HG03378 (cell line): ENCODE measurements around the gene ELOVL7.
"Not testable (repeated sequence)": the region's sequence is repeated elsewhere in the genome, so short reads cannot be mapped to it uniquely, and the experiment has no call there.

ENCODE experiments used
- ATAC-seq: cut with Tn5 transposase; IDR thresholded peaks from one replicate; pipeline ENCODE4 v1.9.1; 2021; ENCODE audit warnings: mild to moderate bottlenecking, moderate library complexity; ENCODE audit not compliant: unreplicated experiment

The ELOVL7 gene

DNA sequence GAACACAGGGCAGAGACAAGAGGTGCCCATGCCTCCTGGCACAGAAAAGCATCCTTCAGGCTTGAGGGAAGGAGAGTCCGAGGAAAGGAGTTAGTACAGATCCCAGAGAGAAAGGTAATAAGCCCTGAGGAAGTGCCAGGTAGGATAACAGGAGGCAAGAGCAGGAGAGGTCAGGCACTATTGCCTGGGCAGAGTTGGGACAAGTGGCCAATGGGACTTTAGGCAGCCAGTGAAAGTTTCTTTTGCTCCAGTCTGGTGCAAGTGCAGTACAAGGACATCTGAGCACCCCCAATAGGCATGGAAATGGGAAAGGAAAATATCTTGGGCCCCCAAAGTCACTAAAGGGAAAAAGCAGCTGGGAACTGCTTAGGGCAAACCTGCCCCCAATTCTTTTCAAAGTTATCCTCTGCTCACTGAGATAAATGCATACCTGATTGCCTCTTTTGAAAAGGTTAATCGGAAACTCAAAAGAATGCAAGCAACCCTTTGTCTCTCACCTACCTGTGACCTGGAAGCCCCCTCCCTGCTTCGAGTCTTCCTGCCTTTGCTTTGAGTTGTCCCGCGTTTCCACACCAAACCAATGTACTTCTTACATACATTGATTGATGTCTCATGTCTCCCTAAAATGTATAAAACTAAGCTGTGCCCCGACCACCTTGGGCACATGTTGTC is 46.5 kb downstream of the ELOVL7 start:
- no peak for ATAC-seq

DNA sequence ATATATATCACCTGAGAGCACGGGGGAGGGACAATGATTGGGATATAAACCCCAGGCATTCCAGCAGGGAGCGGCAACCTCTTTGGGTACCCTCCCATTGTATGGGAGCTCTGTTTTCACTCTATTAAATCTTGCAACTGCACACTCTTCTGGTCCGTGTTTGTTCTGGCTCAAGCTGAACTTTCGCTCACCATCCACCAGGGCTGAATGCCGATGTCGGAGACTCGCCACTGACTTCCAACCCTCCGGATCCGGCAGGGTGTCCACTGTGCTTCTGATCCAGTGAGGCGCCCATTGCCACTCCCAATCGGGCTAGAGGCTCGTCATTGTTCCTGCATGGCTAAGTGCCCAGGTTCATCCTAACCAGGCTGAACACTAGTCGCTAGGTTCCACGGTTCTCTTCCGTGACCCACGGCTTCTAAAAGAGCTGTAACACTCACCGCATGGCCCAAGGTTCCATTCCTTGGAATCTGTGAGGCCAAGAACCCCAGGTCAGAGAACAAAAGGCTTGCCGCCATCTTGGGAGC is 48.6 kb downstream of the ELOVL7 start:
- not testable (repeated sequence) for ATAC-seq

DNA sequence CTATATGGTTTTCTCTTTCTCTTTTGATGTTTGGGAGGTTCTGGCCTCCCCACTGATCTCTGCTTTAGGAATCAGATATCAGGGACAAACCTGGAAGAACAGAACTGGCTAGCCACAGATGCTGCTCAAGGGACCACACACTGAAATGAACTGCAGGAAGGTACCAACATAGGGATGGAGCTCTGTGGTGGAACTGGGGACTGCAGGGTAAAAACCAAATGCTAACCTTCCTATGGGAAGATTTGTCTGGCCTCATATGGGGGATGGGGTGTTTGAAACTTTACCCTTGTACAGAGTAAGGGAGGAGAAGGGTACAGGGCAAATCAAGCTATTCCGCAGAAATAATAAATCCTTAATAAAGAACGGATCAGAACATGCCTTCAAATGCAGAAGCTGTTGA is 49.4 kb downstream of the ELOVL7 start:
- ATAC-seq, result no peak

GRCh38 chr5:60792438-60792837 is 51.6 kb downstream of the ELOVL7 start:
- no peak for ATAC-seq

DNA sequence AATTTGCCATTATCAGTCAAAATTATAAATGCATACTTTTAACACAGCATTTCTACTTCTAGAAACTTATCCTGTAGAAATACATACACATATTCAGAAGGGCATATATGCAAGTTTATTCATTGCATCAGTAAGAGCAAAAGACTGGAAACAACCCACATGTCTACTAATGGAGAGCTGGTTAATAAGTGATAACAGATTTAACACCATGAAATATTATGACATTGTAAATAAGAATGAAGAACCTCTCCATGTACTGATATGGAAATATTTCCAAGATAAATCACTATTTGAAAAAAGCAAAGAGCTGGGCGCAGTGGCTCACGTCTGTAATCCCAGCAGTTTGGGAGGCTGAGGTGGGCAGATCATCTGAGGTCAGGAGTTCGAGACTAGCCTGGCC is 54.5 kb downstream of the ELOVL7 start:
- ATAC-seq, result no peak

GRCh38 chr5:60788863-60789513 is 55.1 kb downstream of the ELOVL7 start:
- ATAC-seq, result no peak

- no peak for ATAC-seq
Measured at GRCh38 chr5:60779466-60779865, 64.6 kb downstream of the ELOVL7 start.

DNA sequence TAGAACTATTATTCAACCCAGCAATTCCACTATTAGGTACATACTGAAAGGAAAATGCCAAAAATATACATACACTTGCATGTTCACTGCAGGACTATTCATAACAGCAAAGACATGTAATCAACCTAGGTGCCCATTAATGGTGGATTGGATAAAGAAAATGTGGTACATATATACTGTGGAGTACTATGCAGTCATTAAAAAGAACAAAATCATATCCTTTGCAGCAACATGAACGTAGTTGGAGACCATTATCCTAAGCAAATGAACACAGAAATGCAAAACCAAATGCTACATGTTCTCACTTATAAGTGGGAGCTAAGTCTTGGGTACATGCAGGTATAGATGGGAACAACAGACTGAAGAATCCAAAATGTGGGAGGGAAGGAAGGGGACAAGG is 67.7 kb downstream of the ELOVL7 start:
- ATAC-seq, result no peak

- no peak for ATAC-seq
Measured at GRCh38 chr5:60765019-60765709, 78.9 kb downstream of the ELOVL7 start.

DNA sequence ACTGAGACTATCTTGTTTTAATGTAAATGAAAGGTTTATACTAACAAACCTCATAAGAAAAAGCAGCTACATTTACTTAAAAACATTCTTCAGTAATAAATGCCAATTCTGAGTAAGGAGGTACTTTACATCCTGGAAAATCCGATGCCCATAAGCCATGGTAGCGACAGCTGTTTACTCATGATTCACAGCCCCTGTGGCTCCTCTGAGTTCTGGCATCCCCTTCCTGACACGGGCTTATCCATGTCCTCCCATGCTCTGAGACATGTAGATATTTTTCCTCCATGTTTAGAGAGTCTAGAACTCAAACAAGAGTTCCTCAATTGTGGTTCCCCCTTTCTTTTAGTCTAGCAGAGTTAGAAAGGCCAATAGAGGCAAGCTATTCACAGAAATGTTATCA is 81.0 kb downstream of the ELOVL7 start:
- no peak for ATAC-seq

- no peak for ATAC-seq
Measured at GRCh38 chr5:60754495-60754894, 89.6 kb downstream of the ELOVL7 start.

DNA sequence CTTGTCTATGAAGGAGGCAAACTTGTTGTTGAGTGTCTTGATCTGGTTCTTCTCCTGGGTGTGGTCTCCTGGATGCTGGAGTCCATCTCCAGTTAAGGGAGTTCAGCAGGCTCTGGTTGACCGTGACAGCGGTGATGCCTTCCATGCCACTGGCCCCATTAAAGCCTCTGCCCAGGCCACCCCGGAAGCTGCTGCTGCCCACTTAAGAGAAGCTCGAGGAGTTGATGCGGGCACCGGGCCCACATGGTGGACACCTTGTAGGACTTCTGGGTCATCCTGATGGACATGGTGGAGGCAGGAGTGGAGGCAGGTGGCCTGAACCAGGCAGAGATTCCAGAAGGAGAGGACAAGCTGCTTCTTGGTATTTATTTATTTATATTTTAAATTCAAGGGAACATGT is 99.4 kb downstream of the ELOVL7 start:
- ATAC-seq, result no peak

DNA sequence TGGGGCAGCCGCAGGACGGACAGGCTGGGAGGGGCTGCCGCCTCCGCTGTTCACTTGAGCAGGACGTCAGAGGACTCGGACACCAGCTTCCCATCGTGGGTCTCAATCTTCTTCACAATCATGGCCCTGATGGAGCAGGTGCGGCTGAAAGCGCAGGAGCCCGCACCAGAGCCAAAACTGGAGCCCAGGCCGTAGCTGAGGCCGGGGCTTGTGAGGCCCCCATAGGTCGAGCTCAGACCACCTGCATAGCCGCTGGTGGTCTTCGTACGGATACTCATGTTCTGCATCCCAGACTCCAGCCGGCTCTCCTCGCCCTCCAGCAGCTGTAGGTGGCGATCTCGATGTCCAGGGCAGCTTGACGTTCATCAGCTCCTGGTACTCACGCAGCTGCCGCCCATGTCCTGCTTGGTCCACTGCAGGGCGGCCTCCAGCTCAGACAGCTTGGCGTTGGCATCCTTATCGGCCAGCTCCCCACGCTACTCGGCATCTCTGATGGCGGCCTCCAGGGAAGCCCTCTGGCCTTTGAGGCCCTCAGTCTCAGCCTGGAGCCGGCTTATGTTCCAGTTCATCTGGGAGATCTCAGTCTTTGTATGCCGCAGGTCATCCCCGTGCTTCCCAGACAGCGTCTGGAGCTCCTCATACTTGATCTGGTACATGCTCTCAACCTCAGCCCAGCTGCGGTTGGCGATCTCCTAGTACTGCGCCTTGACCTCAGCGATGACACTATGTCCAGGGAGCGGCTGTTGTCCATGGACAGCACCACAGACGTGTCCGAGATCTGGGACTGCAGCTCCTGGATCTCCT is 100.4 kb downstream of the ELOVL7 start:
- ATAC-seq, result no peak

- ATAC-seq, result no peak
Measured at GRCh38 chr5:60740322-60740721, 103.7 kb downstream of the ELOVL7 start.

- no peak for ATAC-seq
Measured at GRCh38 chr5:60738933-60739332, 105.1 kb downstream of the ELOVL7 start.

DNA sequence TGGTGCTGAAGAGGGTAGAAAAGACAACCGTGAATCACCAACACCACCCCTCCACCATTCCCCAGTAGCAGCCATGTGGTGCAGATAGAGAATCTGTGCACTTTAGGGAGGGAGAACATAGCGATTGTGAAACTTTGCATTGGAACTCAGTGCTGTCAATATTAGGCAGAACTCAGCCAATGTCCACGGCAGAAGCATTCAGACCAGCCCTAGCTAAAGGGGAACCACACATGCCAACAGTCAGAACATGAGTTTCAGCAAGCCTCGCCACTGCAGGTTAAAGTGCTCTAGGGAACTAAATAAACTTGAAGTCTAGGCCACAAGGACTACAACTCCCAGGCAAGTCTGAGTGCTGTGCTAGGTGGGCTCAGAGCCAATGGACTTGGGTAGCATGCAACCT is 105.6 kb downstream of the ELOVL7 start:
- ATAC-seq, result no peak

GRCh38 chr5:60730858-60731257 is 113.2 kb downstream of the ELOVL7 start:
- not testable (repeated sequence) for ATAC-seq

GRCh38 chr5:60727033-60727679 is 116.9 kb downstream of the ELOVL7 start:
- ATAC-seq, result no peak

GRCh38 chr5:60724126-60724525 is 119.9 kb downstream of the ELOVL7 start:
- ATAC-seq, result no peak

- ATAC-seq, result no peak
Measured at GRCh38 chr5:60722416-60722815, 121.7 kb downstream of the ELOVL7 start.

DNA sequence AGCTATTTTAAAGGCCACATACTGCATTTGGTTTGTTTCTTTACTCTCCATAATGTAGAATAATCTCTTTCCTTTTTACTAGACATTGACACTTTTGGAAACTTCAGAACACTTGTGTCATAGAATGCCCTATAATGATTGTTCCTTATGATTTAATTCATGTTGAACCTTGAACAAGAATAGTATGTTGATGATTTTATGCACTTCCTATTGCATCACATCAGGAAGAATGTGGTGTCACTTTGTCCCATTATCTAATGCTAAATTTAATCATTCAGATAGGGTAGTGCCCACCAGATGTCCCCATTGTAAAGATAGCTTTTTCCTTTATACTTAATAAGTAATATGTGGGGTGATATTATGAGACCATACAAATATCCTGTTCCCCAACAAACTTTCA is 124.7 kb downstream of the ELOVL7 start:
- no peak for ATAC-seq
